HepG2 (cell line): ENCODE results near the gene EIF3B. TPM values are rescaled to one million over a fixed set of nuclear protein-coding genes. Genes with fewer than 3 reads are reported as not detected.

Experiments used
- ARHGAP35 ChIP-seq: sonication (generic); formaldehyde crosslinking; IDR thresholded peaks from 2 replicates; pipeline ENCODE4 v1.9.0; 2022; ENCODE audit warnings: mild to moderate bottlenecking, inconsistent platforms, moderate library complexity, missing genetic modification reagents, borderline replicate concordance
- ARNT2 ChIP-seq: sonication (generic); formaldehyde crosslinking; IDR thresholded peaks from 2 replicates; pipeline ENCODE4 v1.8.0; 2022; ENCODE audit warnings: mild to moderate bottlenecking, low read depth, missing genetic modification reagents, moderate library complexity
- CHD4 ChIP-seq: fragments of 200-600 bp; sonication (generic); IDR thresholded peaks from 2 replicates; pipeline ENCODE4 v1.7.0; 2017; ENCODE audit warnings: mild to moderate bottlenecking, low read length, borderline replicate concordance
- ELF4 ChIP-seq: sonication (generic); formaldehyde crosslinking; IDR thresholded peaks from 2 replicates; pipeline ENCODE4 v1.5.0; 2020; ENCODE audit warnings: missing genetic modification reagents, mild to moderate bottlenecking, moderate library complexity, borderline replicate concordance
- GLMP ChIP-seq: sonication (generic); formaldehyde crosslinking; IDR thresholded peaks from 2 replicates; pipeline ENCODE4 v1.9.0; 2021; ENCODE audit warnings: missing genetic modification reagents, mild to moderate bottlenecking, borderline replicate concordance
- HHEX ChIP-seq: IDR thresholded peaks from 2 replicates; pipeline ENCODE4 v1.6.1; 2016; ENCODE audit warnings: control low read depth
- KLF9 ChIP-seq: IDR thresholded peaks from 2 replicates; pipeline ENCODE4 v1.6.1; 2016; ENCODE audit warnings: low read depth
- NFATC3 ChIP-seq: sonication (generic); formaldehyde crosslinking; IDR thresholded peaks from 2 replicates; pipeline ENCODE4 v1.5.1; 2020; ENCODE audit warnings: mild to moderate bottlenecking, missing genetic modification reagents
- RBM22 ChIP-seq: fragments of 200-400 bp; formaldehyde crosslinking; optimal IDR thresholded peaks from 2 replicates; pipeline ENCODE3; 2017; ENCODE audit warnings: mild to moderate bottlenecking, low read length, moderate library complexity
- RELA ChIP-seq: sonication (generic); formaldehyde crosslinking; IDR thresholded peaks from 2 replicates; pipeline ENCODE4 v1.4.0; 2020; ENCODE audit warnings: missing genetic modification reagents
- RXRB ChIP-seq: IDR thresholded peaks from 2 replicates; pipeline ENCODE4 v1.6.1; 2016; ENCODE audit warnings: borderline replicate concordance, missing genetic modification reagents, missing compliant biosample characterization
- SKIL ChIP-seq: sonication (generic); formaldehyde crosslinking; IDR thresholded peaks from 2 replicates; pipeline ENCODE4 v1.8.0; 2022; ENCODE audit warnings: missing genetic modification reagents, mild to moderate bottlenecking, moderate library complexity, borderline replicate concordance
- SNAI1 ChIP-seq: sonication (generic); formaldehyde crosslinking; IDR thresholded peaks from 2 replicates; pipeline ENCODE4 v1.5.0; 2020; ENCODE audit warnings: mild to moderate bottlenecking, missing genetic modification reagents, borderline replicate concordance
- YEATS4 ChIP-seq: sonication (generic); formaldehyde crosslinking; IDR thresholded peaks from 2 replicates; pipeline ENCODE4 v1.4.0; 2020; ENCODE audit warnings: missing genetic modification reagents, borderline replicate concordance
- ZBTB44 ChIP-seq: sonication (generic); formaldehyde crosslinking; IDR thresholded peaks from 2 replicates; pipeline ENCODE4 v1.4.0; 2020; ENCODE audit warnings: missing genetic modification reagents
- ZNF138 ChIP-seq: sonication (generic); formaldehyde crosslinking; IDR thresholded peaks from 2 replicates; pipeline ENCODE4 v1.5.0; 2020; ENCODE audit warnings: mild to moderate bottlenecking, low read depth, missing genetic modification reagents
- ZNF350 ChIP-seq: sonication (generic); formaldehyde crosslinking; IDR thresholded peaks from 2 replicates; pipeline ENCODE4 v1.4.0; 2020; ENCODE audit warnings: mild to moderate bottlenecking, low read depth, missing genetic modification reagents, borderline replicate concordance
- ZNF574 ChIP-seq: sonication (generic); formaldehyde crosslinking; IDR thresholded peaks from 2 replicates; pipeline ENCODE4 v1.4.0; 2020; ENCODE audit warnings: missing genetic modification reagents
- polyA plus RNA-seq, 8 experiments: library from polyadenylated mRNA; depleted of rRNA in 3 of 8; stranded (reverse) in 7 of 8; unstranded in 1 of 8; fragments of >200 nt; fragmentation: Illumina TruSeq in 4 of 8; extraction: Trizol in 4 of 8; gene quantifications; 2 replicates each; pipeline versions ENCODE4 v1.2.1 to v1.2.3, GENCODE V29; 2011 to 2016; ENCODE audit warnings: low read depth in 4 of 8, missing spikeins in 1 of 8, mixed read lengths in 1 of 8; ENCODE audit not compliant: insufficient read depth in 1 of 8
- total RNA-seq, 5 experiments: library from RNA; depleted of rRNA; stranded (reverse); fragments of >200 nt; fragmentation: Illumina TruSeq; extraction: Trizol; gene quantifications; 2 replicates each; pipeline ENCODE4 v1.2.3, GENCODE V29; 2016; ENCODE audit warnings: low read depth in 1 of 5
- TF ChIP-seq, protein P1 (sequence below): sonication (generic); formaldehyde crosslinking; conservative IDR thresholded peaks from 2 replicates; pipeline ENCODE4 v1.4.0; 2020; ENCODE audit warnings: mild to moderate bottlenecking, missing genetic modification reagents, moderate library complexity

The EIF3B gene
- total and polyA plus RNA-seq, 2 of the 13 experiments (the other 11 are each of a cell fraction or from before 2014, with no cell fraction given) = 92.2 to 241 TPM

- TF ChIP-seq, protein P1, sequence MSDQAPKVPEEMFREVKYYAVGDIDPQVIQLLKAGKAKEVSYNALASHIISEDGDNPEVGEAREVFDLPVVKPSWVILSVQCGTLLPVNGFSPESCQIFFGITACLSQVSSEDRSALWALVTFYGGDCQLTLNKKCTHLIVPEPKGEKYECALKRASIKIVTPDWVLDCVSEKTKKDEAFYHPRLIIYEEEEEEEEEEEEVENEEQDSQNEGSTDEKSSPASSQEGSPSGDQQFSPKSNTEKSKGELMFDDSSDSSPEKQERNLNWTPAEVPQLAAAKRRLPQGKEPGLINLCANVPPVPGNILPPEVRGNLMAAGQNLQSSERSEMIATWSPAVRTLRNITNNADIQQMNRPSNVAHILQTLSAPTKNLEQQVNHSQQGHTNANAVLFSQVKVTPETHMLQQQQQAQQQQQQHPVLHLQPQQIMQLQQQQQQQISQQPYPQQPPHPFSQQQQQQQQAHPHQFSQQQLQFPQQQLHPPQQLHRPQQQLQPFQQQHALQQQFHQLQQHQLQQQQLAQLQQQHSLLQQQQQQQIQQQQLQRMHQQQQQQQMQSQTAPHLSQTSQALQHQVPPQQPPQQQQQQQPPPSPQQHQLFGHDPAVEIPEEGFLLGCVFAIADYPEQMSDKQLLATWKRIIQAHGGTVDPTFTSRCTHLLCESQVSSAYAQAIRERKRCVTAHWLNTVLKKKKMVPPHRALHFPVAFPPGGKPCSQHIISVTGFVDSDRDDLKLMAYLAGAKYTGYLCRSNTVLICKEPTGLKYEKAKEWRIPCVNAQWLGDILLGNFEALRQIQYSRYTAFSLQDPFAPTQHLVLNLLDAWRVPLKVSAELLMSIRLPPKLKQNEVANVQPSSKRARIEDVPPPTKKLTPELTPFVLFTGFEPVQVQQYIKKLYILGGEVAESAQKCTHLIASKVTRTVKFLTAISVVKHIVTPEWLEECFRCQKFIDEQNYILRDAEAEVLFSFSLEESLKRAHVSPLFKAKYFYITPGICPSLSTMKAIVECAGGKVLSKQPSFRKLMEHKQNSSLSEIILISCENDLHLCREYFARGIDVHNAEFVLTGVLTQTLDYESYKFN (CRISPR knock-in tag) = no peak
- TF ChIP-seq RBM22 (no peak), ARHGAP35 (CRISPR knock-in tag) (peak; percentile 71; the same call in 1 of the 2 replicates), SKIL (no peak), YEATS4 (CRISPR knock-in tag) (no peak; the same call in none of the 2 replicates), ZBTB44 (CRISPR knock-in tag) (peak; percentile 84; the same call in 1 of the 2 replicates), ZNF138 (0 out of 2 replicates have a peak, but pooled peaks have one; percentile 64), GLMP (CRISPR knock-in tag) (no peak), ELF4 (CRISPR knock-in tag) (no peak), KLF9 (CRISPR knock-in tag) (peak; percentile 67; the same call in 1 of the 2 replicates), CHD4 (no peak), RELA (CRISPR knock-in tag) (no peak), NFATC3 (CRISPR knock-in tag) (peak; percentile 89; the same call in 1 of the 2 replicates), RXRB (CRISPR knock-in tag) (no peak; the same call in 1 of the 2 replicates), ZNF350 (peak; percentile 79; the same call in 1 of the 2 replicates), SNAI1 (CRISPR knock-in tag) (no peak), ARNT2 (CRISPR knock-in tag) (peak; percentile 96), HHEX (CRISPR knock-in tag) (no peak), ZNF574 (peak; percentile 79; the same call in 1 of the 2 replicates)
Measured at GRCh38 chr7:2353936-2354185, 766 bp upstream of the EIF3B start (continued).
